Activated T-cell treated with anti-CD3 and anti-CD28 coated beads, Interleukin-2, amount 50 U/mL, for 48 hours (primary cell): ENCODE results near the gene TSPOAP1.

Source experiments
- DNase-seq, 2 experiments: peaks; one replicate each; pipeline ENCODE4 v3.0.0-alpha.2; 2020

The TSPOAP1 gene

DNA sequence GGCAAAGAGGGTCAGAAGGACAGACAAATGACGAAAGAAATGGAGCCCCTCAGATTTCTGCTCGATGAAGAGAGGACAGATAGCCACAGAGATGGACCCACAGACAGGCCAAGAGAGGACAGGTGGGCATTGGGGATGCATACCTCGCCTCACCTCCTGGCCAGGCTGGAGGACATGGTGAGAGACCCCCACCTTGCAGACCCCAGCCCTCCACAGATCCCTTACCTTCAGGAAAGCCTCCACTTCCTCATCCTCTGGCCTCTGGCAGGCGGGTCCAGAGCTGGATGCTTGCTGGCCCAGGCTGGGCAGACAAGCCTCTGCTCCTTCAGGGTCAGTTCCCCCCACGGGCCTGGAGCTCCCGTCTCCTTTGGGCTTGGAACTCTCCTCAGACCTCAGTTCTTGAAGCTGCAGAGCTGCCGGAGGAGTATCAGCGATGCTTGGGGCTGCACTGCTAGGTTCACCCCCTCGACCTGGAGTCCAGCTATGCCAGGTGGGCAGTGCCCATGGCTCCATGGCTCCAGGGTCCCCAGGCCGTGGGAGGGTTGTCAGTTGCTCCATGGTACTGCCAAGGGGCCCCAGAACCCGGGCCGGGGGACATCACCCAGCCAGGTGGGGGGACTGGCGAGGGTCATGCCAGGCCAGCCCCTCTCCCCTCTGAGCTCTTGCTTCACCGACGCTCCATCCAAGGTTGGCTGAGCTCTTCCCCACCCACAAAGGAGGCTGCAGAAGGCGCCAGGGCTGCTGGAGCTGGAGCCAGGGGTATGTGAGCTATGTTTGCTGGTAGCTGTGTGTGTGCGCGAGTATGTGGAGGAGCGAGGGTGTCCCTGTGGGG is 1.0 kb downstream of the TSPOAP1 start:
- no peak for DNase-seq

DNA sequence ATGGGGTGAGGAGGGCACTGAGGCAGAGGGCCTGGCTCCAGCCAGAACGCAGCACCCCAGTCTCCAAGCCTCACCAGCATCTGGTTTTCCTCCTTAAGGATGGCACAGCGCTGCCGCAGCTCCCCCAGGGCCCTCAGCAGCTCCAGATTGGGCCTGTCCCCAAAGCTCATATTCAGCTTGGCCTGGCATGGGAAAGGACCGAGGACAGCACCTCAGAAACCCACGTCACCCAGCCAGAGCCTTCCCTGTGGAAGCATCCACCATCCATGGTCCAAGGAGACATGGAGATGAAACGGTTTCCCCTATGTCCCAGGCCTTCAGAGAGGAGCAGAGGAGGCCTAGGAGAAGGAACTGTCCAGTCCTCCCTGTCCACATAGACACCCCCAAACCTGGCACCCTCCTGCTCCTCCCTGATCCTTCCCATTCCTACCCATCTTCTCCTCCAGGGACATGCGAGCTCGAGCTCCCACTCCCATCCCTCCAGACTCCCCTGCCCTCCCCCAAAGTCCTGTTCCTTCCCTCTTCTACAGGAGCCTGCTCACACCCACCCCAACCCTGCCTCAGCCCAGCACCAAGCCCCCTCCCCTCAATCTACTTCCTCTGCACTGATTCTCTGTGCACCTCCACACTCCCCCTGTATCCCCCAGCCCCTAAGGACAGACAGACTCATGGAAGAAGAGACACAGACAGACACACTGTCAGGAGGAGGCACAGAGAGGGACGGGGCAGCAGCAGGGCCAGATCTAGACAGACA is 1.8 kb downstream of the TSPOAP1 start:
- DNase-seq: peak in 1 of 2 experiments; percentile 42

DNA sequence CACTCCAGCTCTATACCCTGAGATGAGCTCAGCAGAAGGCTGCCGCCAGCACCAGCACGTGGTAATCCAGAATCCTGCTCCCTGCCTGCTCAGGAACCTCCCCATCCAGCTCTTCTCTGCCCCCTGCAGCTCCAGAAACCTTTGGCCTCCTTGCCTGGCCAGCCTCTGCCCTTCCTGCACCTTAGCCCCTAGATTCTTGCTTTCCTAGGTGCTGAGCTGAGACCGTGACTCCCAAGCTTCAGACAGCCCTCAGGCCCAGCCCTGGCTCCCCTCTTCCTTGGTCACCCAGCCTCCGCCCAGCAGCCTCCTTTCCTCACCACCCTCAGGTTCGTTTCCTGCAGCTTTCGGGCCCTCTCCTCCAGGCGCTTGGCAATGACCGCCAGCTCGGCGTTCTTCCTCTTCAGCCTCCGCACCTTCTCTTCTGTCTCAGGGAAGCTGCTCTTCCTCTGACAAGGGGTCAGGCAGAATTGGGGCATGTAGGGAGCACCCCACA is 2.6 kb downstream of the TSPOAP1 start:
- DNase-seq: no peak

DNA sequence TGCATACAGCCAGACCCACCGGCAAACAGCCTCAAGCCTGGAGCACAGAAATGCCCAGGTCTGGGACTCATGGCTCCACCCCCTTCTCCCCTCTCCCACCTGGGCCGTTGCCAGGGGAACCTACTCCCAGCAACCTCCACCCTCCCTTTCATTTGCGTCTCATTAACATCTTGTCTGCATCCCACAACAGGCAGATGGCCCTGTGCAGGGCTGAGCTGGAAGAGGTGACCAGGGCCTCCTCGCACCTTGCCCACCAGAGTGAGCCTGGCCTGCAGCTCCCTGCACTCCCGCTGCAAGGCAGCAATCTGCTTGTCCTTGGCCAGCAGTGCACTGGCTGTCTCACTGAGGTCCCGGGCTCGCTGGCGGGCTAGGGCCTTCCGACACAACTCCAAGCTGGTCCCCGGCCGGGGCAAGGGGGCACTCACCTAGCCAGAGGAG is 3.3 kb downstream of the TSPOAP1 start:
- DNase-seq: no peak

DNA sequence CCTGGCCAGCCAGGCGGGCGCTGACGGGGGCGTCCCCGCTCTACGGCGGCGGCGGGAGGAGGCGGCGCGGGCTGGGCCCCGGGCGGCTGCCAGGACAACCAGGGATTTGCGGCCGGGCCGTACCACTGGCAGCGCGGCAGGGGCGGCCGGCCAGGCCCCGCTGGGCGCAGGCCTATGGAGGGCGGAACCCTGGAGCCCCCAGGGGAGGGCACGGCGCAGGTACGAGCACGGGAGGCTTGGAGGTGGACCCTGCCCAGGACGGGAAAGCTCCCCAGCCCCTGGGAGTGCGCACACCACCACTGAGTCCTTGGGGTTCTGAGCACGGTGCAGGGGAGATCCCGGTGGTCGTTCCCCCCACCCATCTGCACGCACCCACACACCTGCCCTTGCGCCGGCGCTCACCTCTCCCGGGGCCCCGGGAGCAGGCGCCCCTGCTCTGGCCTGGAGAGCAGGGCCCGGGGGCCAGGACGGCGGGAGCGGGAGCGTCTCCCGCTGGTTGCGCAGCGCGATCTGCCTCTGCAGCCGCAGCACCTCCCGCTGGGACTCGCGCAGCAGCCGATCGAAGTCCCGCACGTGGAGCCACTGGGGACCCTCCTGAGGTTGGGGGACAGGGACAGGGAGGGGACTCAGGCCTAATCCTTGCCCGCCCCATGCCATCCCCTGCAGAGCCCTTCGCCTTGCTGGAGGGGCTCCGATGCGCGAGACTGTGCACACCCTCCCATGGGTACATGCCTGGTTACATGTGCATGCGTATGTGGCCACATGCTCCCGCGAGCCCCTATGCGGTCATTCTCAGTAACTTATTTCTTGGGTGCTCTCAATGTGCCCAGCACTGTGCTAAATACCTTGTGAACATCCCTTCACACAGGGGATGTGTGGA is 3.9 kb downstream of the TSPOAP1 start:
- DNase-seq: no peak

DNA sequence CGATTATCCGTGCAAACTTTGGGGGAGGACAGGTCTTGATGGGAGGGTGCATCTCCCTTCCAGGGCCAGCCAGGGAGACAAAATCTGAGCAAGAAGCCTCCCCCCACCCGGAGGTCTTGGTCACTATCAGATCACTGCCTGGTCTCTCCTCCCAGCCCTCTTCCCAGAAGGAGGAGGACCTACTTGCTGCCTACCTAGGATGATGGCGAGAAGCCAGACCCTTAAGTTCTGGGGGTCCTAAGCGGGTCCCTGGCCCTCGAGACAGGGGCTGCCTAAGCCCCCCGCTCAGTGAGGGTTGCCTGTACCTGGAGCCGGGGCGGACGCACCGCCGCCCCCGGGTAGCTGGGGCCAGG is 4.6 kb downstream of the TSPOAP1 start:
- DNase-seq: no peak

DNA sequence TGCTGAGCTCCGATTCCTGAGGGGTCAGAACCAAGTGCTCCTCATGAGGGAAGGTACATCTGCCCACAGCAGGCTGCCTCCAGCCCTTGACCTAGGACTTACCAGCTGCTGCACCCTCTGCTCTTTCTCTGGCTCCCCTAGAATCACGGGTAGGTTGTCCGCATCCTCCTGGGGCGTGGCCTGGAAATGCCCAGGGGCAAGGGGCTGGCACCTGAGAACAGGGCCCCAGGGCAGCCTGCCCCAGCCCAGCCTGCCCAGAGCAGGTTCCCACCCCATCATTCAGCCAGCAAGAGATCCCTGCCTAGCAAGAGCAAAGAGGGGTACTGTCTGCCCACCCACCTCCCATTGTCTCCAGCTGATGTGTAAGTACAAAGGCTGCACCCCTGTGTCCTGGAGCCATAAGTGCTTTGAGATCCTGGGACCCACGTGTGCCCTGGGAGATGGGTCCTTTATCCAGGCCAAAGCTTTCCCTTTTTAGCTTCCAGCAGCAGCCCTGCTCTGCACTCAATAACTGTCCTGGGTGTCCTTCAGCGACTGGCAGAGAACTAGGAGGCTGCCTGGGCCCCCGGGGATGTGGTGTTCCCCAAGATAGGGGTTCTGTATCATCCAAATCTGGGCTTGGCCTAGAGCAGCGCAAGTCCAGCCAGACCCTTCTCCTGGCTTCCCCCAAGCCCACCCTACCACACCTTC is 5.1 kb downstream of the TSPOAP1 start:
- no peak for DNase-seq

DNA sequence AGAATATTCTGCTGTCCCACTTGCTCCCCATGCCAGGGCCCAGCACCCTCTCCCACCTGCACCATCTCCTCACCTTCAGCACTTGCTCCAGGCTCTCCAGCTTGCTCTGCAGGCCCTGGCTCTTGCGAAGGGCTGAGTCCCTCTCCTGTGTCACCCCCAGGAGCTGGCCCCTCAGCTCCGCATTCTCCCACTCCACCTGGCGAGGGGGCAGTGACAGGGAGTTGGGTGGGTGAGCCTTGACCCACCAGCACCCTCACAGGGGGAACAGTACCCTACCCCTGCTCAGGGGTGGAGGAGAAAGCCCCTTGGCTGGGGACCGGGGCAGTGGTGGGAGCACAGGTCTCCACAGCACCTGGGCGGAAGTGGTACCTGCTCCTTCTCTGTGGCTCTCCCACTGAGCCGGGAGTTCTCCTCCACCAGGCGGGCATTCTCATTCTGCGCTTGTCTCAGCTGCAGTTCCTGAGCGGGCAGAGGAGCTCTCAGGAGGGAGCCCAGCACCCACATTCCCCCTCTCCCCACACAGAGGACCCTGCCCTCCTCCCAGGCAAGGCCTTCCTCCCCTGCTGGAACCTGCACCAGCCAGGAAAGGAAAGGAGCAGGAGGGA is 5.9 kb downstream of the TSPOAP1 start:
- DNase-seq: no peak

DNA sequence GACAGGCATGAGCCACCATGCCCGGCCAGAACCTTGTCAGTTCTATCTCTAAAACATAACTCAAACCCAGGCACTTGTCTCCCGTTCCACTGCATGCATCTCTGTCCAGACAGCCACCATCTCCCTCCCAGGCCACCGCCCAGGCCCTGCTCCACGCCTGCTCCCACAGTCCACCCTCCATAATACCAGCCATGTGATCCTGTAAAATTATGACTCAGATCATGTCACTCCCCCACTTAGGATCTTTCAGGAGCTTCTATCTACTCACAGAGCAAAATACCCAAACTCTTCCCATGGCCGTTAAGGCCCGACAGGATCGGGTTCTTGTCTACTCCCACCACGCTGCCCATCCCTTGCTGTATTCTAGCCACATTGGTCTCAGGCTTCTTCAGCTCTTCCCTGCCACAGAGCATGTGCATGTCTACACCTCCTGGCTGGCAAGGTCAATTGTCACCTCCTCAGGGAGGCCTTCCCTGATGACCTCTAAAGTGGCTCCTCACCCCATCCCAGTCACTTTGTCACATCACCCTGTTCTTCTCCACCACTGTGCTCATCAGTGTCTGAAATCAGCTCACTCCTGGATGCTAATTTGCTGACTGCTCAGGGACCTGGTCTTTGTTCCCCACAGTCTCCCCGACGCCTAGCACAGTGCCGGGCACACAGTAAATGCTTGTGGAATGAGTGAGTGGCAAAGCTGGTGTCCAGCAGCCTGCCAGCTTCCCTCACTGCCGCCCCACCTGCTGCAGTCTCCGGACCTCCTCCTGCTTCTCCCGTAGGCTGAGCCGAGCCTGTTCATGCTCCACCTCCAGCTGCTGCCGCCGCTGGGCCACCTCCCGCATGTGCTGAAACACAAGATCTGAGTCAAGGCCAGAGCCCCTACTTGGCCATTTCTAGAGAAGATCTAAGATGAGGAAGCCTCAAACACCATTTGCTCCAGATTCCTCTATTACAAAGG is 6.7 kb downstream of the TSPOAP1 start:
- DNase-seq: no peak

DNA sequence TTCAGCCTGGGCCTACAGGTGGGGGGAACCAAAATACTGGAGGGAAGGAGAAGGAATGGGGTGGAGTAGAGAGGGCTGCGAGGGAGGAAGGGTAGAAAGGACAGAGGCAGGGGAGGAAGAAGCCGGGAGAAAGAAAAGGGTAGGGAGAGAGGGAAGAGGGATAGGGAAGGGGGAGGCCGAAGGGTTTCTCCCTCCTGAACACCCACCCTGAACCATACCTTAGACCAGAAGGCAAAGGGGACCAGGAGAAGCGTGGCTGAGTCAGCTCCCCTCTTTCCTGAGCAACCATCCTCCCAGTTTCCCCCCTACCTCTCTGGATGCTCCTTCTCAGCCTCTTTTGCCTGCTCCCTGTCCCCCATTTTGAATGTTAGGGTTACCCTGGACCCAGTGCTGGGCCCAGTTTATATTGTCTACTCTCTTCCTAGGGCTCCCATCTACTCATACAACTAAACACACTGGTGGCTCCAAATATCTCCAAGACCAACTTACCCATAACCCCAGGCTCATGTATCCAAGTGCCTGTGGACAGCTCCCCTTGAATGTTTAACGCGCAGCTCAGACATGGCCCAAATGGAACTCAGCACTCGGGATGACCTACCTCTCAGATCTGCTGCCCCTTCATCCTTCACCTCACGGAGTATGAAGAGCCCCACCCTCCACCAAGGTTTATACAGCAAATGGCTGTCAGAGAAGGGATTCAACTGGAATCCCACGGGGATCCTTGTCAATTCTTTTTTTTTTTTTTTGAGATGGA is 7.8 kb downstream of the TSPOAP1 start:
- DNase-seq: no peak

DNA sequence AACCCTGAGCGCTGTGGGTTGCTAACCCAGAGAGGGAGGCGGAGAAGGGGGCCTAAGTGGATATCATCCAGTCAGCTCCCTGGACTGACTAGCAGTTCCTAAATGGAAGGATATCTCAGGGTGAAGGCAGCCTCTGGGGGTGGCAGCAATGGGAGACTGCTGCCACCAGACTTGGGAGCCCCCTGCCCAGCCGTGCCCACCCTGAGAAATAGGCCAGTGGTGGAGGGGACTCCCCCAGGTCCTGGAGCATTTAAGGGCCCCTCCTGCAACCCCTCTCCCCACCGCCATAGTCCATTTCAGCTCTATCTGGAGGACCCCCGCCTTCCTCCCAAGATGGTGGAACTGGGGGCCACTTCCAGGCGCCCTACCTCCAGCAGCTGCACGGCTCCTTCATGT is 8.4 kb downstream of the TSPOAP1 start:
- no peak for DNase-seq

DNA sequence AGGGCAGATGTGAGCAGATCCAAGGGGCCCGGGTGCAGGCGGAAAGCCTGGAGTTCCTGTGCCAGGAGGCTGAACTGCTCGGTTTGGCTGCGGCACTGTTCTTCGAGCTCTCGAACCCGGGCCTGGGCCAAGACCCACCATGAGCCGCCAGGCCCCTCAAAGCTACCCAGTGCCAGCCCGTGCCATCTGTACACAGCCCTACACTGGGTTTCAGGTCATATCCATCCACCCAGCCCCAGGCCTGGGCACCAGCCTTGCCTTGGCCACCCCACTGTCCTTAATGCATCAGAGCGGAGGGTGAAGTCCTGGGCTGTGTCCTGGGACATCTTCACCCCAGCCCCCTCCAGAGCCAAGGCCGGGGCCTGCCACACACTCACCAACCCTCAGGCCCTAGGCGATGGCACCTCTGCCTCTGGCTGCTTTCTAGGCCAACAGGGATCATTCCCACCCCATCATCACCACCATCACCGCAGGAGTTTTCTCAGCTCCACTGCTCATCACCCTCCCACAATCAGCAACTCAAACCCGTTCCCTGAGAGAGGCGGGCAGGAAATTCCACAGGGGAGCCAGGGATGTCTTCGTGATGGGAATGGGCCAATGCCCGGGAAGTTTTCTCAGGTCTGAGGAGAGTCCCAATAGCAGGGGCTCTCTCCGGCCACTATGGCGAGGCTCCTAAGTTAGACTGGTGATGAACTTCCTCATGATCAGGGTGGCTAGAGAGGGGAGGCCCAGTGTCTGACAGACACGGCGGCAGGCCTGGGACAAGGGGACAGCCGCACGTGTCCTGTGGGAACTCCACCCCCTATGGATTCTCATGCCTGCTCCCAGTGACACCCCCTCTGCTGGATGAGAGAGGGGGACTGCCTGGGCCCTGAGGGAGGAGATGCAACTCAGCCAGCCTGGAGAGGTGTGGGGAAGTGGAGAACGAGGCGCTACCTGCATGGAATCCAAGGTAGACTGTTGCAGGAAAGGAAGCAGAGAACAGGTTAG is 9.1 kb downstream of the TSPOAP1 start:
- no peak for DNase-seq

DNA sequence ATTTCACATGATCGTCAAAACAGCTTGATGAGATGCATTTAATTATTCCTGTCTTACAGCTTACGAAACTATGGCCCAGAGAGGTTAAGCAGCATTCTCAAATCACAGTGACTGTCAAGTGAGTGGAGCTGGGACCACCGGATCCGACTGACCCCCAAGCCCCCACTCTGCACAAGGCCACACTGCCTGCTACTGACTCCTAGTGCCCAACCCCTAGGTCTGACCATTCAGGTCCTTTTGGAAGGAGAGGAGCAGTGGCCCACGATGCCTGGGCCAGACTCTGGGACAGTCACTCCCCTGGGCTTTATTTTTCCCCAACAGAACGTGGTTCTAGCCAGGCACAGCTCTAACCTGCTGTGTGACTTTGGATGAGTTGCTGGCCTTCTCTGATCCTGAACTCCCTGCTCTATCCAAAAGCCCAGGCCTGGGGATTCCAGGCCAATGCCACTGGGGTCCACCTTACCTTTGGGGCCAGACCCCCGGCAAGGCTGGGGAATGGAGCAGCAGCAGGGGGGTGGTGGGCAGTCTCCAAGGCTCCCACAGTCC is 9.9 kb downstream of the TSPOAP1 start:
- no peak for DNase-seq

DNA sequence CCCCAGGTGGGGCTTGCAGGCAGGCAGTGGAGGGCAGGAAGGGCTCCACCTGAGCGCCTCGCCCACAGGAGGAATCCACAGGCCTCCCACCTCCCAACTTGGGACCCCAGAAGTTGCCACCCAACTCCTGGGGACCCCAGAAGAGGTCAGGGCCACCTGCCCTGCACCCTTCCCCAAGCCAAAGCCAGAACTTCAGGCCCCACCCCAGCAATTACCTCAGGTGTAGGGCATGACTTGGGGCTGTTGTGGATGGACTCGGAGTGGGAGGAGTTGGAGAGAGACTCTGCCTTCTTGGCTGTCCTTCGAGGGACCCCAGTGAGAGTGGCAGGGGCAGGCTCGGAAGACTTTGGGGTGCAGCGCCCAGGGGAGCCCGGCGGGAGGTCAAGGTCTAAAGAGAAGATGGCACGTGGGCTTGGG is 10.5 kb downstream of the TSPOAP1 start:
- peak in 1 of 2 experiments; percentile 17 for DNase-seq

DNA sequence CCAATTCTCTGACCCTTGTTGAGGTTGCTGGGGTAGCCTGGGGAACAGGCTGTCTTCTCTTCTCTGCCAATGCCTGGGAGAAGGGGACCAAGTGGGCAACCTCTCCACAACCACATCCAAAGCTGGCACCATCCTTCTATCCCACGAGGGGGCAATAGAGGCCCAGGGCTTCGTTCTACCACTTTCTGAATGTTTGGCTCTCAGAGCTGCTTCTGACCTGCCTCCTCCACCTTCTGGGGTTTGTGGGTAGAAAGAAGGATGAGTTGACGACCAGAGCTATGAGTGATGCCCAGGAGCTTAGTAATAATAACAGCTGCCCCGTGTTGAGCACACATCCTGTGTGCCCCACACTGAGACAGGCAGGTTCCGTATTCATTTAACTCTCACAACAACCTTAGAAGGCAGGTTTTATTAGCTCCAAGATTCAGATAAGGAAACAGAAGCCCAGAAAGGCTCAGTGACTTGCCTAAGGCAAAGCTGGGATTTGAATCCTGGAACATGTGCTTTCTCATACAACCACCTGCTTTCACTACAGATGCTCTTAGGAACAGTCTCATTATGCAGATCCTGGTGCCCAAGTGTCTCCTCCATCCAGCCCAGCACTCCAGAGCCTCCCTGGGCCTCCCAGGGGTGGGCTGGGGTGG is 11.1 kb downstream of the TSPOAP1 start:
- peak; percentile 81 to 84 for DNase-seq

DNA sequence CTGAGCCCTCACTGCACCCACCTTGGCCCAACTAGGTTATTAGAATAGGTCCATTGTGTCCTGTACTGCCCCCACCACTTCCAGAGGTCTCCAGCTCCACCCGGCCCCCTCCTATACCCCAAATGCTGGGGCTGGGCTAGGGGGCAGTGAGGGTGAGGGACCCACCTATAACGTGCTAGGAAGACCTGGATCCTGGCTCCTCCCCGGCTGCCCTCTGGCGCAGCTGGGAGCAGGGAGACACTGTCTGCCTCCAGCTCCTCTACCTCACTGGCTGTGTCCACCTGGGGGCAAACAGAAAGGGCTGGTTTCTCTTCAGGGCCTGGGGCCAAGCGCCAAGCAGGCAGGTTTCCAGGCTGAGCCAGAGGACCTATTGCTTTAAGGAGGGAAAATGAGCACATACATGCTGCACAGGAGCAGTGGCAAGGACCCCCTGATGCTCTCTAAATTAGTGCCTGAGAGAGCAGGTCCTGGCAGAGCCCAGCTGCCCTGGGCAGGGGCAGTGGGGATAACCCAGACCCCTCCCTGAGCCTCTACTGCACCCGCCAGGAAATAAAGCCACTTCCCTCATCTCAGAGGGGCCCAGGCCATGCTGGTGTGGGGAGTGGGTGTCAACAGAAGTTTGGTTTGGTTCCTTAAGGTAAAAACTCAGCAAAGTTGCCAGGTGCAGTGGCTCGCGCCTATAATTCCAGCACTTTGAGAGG is 12.2 kb downstream of the TSPOAP1 start:
- DNase-seq: peak in 1 of 2 experiments; percentile 21

DNA sequence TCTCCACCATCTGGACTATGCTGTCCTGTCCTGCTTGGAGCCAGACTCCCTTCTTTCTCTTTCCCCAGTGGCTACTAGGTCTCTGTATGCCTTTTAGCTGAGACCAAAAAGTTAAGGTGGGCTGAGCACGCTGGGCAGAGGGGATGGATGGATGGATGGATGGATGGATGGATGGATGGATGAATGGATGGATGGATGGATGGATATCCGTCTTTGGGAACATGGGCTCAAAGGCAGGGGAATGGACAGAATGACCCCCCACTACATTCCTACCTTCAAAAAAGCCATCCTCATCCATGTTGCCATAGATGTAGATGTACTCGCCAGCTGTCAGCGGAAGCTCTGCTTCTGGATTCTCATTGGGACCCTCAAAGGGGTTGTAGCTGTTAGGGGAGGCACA is 12.8 kb downstream of the TSPOAP1 start:
- no peak for DNase-seq
